ENCODE data around the gene TMEM178B.
"Not testable (repeated sequence)": the region's sequence is repeated elsewhere in the genome, so short reads cannot be mapped to it uniquely, and the experiment has no call there.

The TMEM178B gene

GRCh38 chr7:141317033-141317585, 243.2 kb downstream of the TMEM178B start:
- no peak for DNase-seq

GRCh38 chr7:141320287-141320686, 246.4 kb downstream of the TMEM178B start:
- no peak for DNase-seq

- DNase-seq = no peak
Measured at GRCh38 chr7:141322383-141322782, 248.5 kb downstream of the TMEM178B start.

- no peak for DNase-seq
Measured at GRCh38 chr7:141323826-141324225, 250.0 kb downstream of the TMEM178B start.

- DNase-seq = no peak
Measured at GRCh38 chr7:141324870-141325269, 251.0 kb downstream of the TMEM178B start.

- no peak for DNase-seq
Measured at GRCh38 chr7:141325275-141325674, 251.4 kb downstream of the TMEM178B start.

GRCh38 chr7:141328290-141328689, 254.4 kb downstream of the TMEM178B start:
- no peak for DNase-seq

GRCh38 chr7:141330285-141330684, 256.4 kb downstream of the TMEM178B start:
- DNase-seq = not testable (repeated sequence)

GRCh38 chr7:141333459-141333858, 259.6 kb downstream of the TMEM178B start:
- peak; percentile 12 for DNase-seq

GRCh38 chr7:141335164-141335563, 261.3 kb downstream of the TMEM178B start:
- no peak for DNase-seq

GRCh38 chr7:141339603-141340002, 265.7 kb downstream of the TMEM178B start:
- DNase-seq = no peak

- no peak for DNase-seq
Measured at GRCh38 chr7:141340991-141341390, 267.1 kb downstream of the TMEM178B start.

GRCh38 chr7:141342621-141343408, 269.0 kb downstream of the TMEM178B start:
- no peak for DNase-seq

- DNase-seq = no peak
Measured at GRCh38 chr7:141344153-141344935, 270.5 kb downstream of the TMEM178B start.

- no peak for DNase-seq
Measured at GRCh38 chr7:141348728-141349127, 274.9 kb downstream of the TMEM178B start.

GRCh38 chr7:141349338-141349737, 275.5 kb downstream of the TMEM178B start:
- DNase-seq = no peak

- DNase-seq = no peak
Measured at GRCh38 chr7:141349804-141350203, 275.9 kb downstream of the TMEM178B start.

- DNase-seq = no peak
Measured at GRCh38 chr7:141351175-141351574, 277.3 kb downstream of the TMEM178B start.

- DNase-seq = no peak
Measured at GRCh38 chr7:141352955-141353354, 279.1 kb downstream of the TMEM178B start.

GRCh38 chr7:141354251-141354650, 280.4 kb downstream of the TMEM178B start:
- DNase-seq = no peak

- no peak for DNase-seq
Measured at GRCh38 chr7:141355032-141355431, 281.2 kb downstream of the TMEM178B start.

GRCh38 chr7:141356161-141356560, 282.3 kb downstream of the TMEM178B start:
- DNase-seq = no peak

- no peak for DNase-seq
Measured at GRCh38 chr7:141358386-141358785, 284.5 kb downstream of the TMEM178B start.

- DNase-seq = no peak
Measured at GRCh38 chr7:141359262-141359661, 285.4 kb downstream of the TMEM178B start.

Data from hematopoietic multipotent progenitor cell treated with erythropoietin and hydrocortisone succinate and interleukin-3 and kit ligand, for 6 days (in vitro differentiated cells).